Upper lobe of left lung (tissue), 6 donors: ENCODE data around the gene CPAMD8. TPM values are rescaled to one million over a fixed set of nuclear protein-coding genes. Genes with fewer than 3 reads are reported as not detected.
A peak's percentile ranks its signal among the peaks of the same experiment; 100 is the strongest.

Experiments used
- ATAC-seq, 2 donors: fragments of 200-7000 bp; cut with Tn5 transposase; one replicate each; pipeline ENCODE4 v1.9.1; 2022; ENCODE audit warnings: mild to moderate bottlenecking in 2 of 2, moderate library complexity in 2 of 2; ENCODE audit not compliant: low FRiP score in 2 of 2
- DNase-seq, 2 donors: peaks; one replicate each; pipeline ENCODE4 v3.0.0-alpha.2; 2019 to 2020
- H3K27ac ChIP-seq, 4 donors: fragments of 200-600 bp; sonication (generic); one replicate each; pipeline ENCODE4 v1.5.1; 2016 to 2019
- H3K27me3 ChIP-seq, 4 donors: fragments of 200-600 bp; sonication (generic); one replicate each; pipeline ENCODE4 v1.5.1; 2017 to 2019
- H3K36me3 ChIP-seq, 4 donors: fragments of 200-600 bp; sonication (generic); one replicate each; pipeline ENCODE4 v1.5.1; 2016 to 2019
- H3K4me1 ChIP-seq, 4 donors: fragments of 200-600 bp; sonication (generic); one replicate each; pipeline ENCODE4 v1.5.1; 2018 to 2019
- H3K4me3 ChIP-seq, 4 donors: fragments of 200-600 bp; sonication (generic); one replicate each; pipeline ENCODE4 v1.5.1; 2017 to 2019; ENCODE audit warnings: mild to moderate bottlenecking in 2 of 4, moderate library complexity in 1 of 4
- H3K9me3 ChIP-seq, 4 donors: fragments of 200-600 bp; sonication (generic); one replicate each; pipeline ENCODE4 v1.5.1; 2018 to 2019
- CTCF ChIP-seq, 6 experiments: fragments of 450-650 bp in 4 of 6; fragments of 200-600 bp in 2 of 6; sonication (generic) in 2 of 6; IDR thresholded peaks; one replicate each; pipeline ENCODE4 v1.5.1; 2016 to 2019; ENCODE audit warnings: antibody characterized with exemption in 6 of 6
- EP300 ChIP-seq, 4 donors: sonication (generic); formaldehyde crosslinking; IDR thresholded peaks; one replicate each; pipeline ENCODE4 v1.5.1; 2017; ENCODE audit warnings: antibody characterized with exemption in 4 of 4, control low read depth in 2 of 4
- POLR2A ChIP-seq, 4 donors: fragments of 450-650 bp; IDR thresholded peaks; one replicate each; pipeline ENCODE4 v1.5.1; 2016 to 2017; ENCODE audit warnings: antibody characterized with exemption in 4 of 4, mild to moderate bottlenecking in 2 of 4
- POLR2AphosphoS5 ChIP-seq, 2 donors: sonication (generic); formaldehyde crosslinking; IDR thresholded peaks; one replicate each; pipeline ENCODE4 v1.5.1; 2017; ENCODE audit warnings: antibody characterized with exemption in 2 of 2
- WGBS, 2 donors: methylation state at CpG; one replicate each; pipeline ENCODE4 v1.1.5; 2017 to 2018; 5-methylcytosine and 5-hydroxymethylcytosine counted together
- total RNA-seq, 6 donors: library from RNA; depleted of rRNA in 4 of 6; stranded (reverse); fragments of >200 nt in 4 of 6; gene quantifications; one replicate each; pipeline versions ENCODE4 v1.1.0 to v1.2.1, GENCODE V29; 2016 to 2021
- donor health status: DM: no; HTN: no; CAD: no; lungs with moderate emphysema.
- donor health status: DM: no; HTN: yes; CAD: no; lungs with severe emphysema.

Gene CPAMD8
- total RNA-seq, 6 donors from 2014 or later, result 35.8 to 262 (median 61.1) TPM

GRCh38 chr19:17023805-17024204 is 2.8 kb downstream of the CPAMD8 start:
- Histone ChIP-seq H3K9me3 (peaks cover 0 to 17% (median 0%) of the 10 kb centered on the region in 4 donors), H3K27me3 (no peaks in the 10 kb centered on the region), H3K36me3 (no peaks in the 10 kb centered on the region), H3K4me1 (peaks cover 27 to 50% (median 35%) of the 10 kb centered on the region in 4 donors), H3K4me3 (no peak overlapping the region), H3K27ac (no peak overlapping the region)
- TF ChIP-seq EP300 (IDR thresholded peaks at IDR 0.05), result no peak
- no peak for TF ChIP-seq CTCF (IDR thresholded peaks at IDR 0.05)
- TF ChIP-seq POLR2AphosphoS5 (IDR thresholded peaks at IDR 0.05), result no peak
- TF ChIP-seq POLR2A (IDR thresholded peaks at IDR 0.05), result no peak
- WGBS, 2 donors, result 91 to 97% methylated on average over 3 of the region's 3 CpGs
- DNase-seq (no peak), ATAC-seq (no peak)

- no peak for TF ChIP-seq CTCF (IDR thresholded peaks at IDR 0.05)
- no peak for TF ChIP-seq POLR2AphosphoS5 (IDR thresholded peaks at IDR 0.05)
- no peak for TF ChIP-seq POLR2A (IDR thresholded peaks at IDR 0.05)
- TF ChIP-seq EP300 (IDR thresholded peaks at IDR 0.05), result no peak
These were observed 3.9 kb downstream of the CPAMD8 start for GRCh38 chr19:17022738-17023137.

GRCh38 chr19:17021793-17022590 is 4.6 kb downstream of the CPAMD8 start:
- TF ChIP-seq POLR2A (IDR thresholded peaks at IDR 0.05) (peak in 1 of 4 donors; percentile 30), CTCF (IDR thresholded peaks at IDR 0.05) (no peak), EP300 (IDR thresholded peaks at IDR 0.05) (peak in 1 of 4 donors; percentile 70), POLR2AphosphoS5 (IDR thresholded peaks at IDR 0.05) (peak; percentile 14 to 40)
- no peaks in the 10 kb centered on the region for H3K36me3 ChIP-seq
- H3K4me3 ChIP-seq, result no peak overlapping the region
- DNase-seq, result peak in 1 of 2 donors; percentile 86
- WGBS, 2 donors, result 39 to 60% methylated on average over 5 to 6 of the region's 12 CpGs
- H3K27me3 ChIP-seq, result no peaks in the 10 kb centered on the region
- peaks cover 0 to 17% (median 0%) of the 10 kb centered on the region in 4 donors for H3K9me3 ChIP-seq
- H3K4me1 ChIP-seq, result peaks cover 22 to 43% (median 30%) of the 10 kb centered on the region in 4 donors
- peak overlapping the region; percentile 24 to 83 (median 74) for H3K27ac ChIP-seq
- peak; percentile 73 to 90 for ATAC-seq

More at GRCh38 chr19:17022738-17023137, 3.9 kb downstream of the CPAMD8 start:
- Histone ChIP-seq H3K4me1 (peaks cover 27 to 50% (median 35%) of the 10 kb centered on the region in 4 donors), H3K4me3 (no peak overlapping the region), H3K27ac (peak overlapping the region; percentile 24 to 83 (median 74)), H3K36me3 (no peaks in the 10 kb centered on the region), H3K27me3 (no peaks in the 10 kb centered on the region), H3K9me3 (peaks cover 0 to 17% (median 0%) of the 10 kb centered on the region in 4 donors)
- WGBS, 2 donors, result 85 to 97% methylated on average over 6 to 7 of the region's 7 CpGs
- ATAC-seq, result no peak
- DNase-seq, result no peak

GRCh38 chr19:17021328-17021727 is 5.3 kb downstream of the CPAMD8 start:
- peaks cover 18 to 37% (median 27%) of the 10 kb centered on the region in 4 donors for H3K4me1 ChIP-seq
- DNase-seq (no peak), ATAC-seq (no peak)
- TF ChIP-seq POLR2A (IDR thresholded peaks at IDR 0.05), result no peak
- no peak for TF ChIP-seq CTCF (IDR thresholded peaks at IDR 0.05)
- TF ChIP-seq POLR2AphosphoS5 (IDR thresholded peaks at IDR 0.05), result no peak
- TF ChIP-seq EP300 (IDR thresholded peaks at IDR 0.05), result no peak
- WGBS, 2 donors, result 75 to 100% methylated on average over 1 of the region's 1 CpG
- H3K36me3 ChIP-seq, result no peaks in the 10 kb centered on the region
- peaks cover 0 to 17% (median 0%) of the 10 kb centered on the region in 4 donors for H3K9me3 ChIP-seq
- peak overlapping the region; percentile 2 to 83 (median 74) for H3K27ac ChIP-seq
- no peak overlapping the region for H3K4me3 ChIP-seq
- no peaks in the 10 kb centered on the region for H3K27me3 ChIP-seq
